Measurements from ENCODE around the gene ERCC3.
"Not testable (repeated sequence)": the region's sequence is repeated elsewhere in the genome, so short reads cannot be mapped to it uniquely, and the experiment has no call there.

The ERCC3 gene

DNA sequence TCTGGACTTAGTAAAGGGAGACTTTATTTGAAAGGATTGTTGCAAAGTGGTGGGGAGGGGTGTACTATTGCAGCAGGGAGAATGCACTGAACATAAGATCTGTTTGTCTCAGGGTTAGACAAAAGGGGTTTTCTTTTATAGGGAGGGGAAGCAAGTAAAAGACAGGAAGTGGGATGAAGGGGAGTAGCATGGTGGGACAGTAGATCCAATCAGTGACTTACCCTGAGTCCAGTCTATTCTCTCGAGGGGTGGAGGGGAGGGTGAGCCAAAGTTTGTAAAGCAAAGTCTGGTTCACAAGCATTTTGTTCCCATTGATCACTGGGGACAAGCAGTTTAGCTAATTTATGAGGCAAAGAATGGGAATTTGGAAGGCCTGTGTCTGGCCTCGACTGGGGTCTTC, 38.8 kb downstream of the ERCC3 start:
- DNase-seq (no peak), ATAC-seq (no peak)
- H3K9me3 Mint-ChIP-seq, result no peaks in the 10 kb centered on the region
- no peaks in the 10 kb centered on the region for H3K27me3 Mint-ChIP-seq
- H3K4me3 Mint-ChIP-seq, result no peak overlapping the region
- H3K27ac Mint-ChIP-seq, result no peak overlapping the region
- H3K4me1 Mint-ChIP-seq, result peaks cover 6% of the 10 kb centered on the region

DNA sequence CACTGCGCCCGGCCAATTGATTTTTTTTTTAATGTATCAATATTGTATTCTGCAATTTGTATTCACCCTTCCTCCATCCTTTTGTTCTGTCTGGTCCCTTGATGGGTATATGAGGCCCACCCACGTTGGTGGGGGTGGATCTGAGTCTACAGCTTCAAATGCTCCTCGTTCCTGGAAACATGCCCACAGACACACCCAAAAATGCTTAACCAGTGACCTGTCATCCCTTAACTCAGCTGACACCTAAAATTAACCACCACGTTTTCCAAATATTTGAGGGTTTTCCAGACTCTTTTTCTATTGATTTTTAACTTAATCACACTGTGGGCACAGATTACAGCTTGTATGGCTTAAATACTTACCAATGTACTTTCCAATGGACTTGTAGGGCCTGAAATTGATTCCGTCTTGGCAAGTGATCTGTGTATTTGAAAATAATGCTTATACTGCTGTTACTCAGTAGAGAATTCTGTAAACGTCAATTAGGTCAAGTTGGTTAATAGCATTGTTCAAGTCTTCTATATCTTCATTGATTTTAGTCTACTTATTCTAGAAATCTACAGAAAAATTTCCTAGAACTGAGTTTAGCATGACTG, 39.5 kb downstream of the ERCC3 start:
- H3K4me3 Mint-ChIP-seq, result no peak overlapping the region
- no peaks in the 10 kb centered on the region for H3K9me3 Mint-ChIP-seq
- no peak overlapping the region for H3K27ac Mint-ChIP-seq
- ATAC-seq (no peak), DNase-seq (no peak)
- peaks cover 6% of the 10 kb centered on the region for H3K4me1 Mint-ChIP-seq
- no peaks in the 10 kb centered on the region for H3K27me3 Mint-ChIP-seq

DNA sequence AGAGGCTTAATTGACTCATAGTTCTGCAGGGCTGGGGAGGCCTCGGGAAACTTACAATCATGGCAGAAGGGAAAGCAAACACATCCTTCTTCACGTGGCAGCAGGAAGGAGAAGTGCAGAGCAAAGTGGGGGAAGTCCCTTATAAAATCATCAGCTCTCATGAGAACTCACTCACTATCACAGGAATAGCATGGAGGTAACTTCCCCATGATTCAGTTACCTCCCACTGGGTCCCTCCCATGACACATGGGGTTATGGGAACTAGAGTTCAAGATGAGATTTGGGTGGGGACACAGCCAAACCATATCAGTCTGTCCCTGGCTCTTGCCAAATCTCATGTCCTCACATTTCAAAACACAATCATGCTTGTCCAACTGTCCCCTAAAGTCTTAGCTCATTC, 52.8 kb downstream of the ERCC3 start:
- DNase-seq, ATAC-seq, H3K4me1 Mint-ChIP-seq, H3K4me3 Mint-ChIP-seq, H3K27ac Mint-ChIP-seq, H3K27me3 Mint-ChIP-seq: not testable (repeated sequence)
- peaks cover 24 to 35% of the 10 kb centered on the region in 2 donors for H3K9me3 Mint-ChIP-seq

DNA sequence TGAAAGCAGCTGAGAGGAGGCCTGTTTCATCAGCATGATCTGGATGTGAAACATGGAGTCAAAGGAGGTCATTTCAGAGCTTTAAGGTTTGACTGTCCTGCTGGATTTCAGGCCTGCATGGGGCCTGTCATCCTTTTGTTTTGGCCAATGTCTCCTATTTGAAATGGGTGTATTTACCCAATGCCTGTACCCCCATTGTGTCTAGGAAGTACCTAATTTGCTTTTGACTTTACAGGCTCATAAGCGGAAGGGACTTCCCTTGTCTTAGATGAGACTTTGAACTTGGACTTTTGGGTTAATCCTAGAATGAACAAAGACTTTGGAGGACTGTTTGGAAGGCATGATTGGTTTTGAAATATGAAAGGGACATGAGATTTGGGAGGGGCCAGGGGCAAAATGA, 54.5 kb downstream of the ERCC3 start:
- ATAC-seq, result no peak
- H3K9me3 Mint-ChIP-seq, result peaks cover 24 to 35% of the 10 kb centered on the region in 2 donors
- H3K27me3 Mint-ChIP-seq, result no peaks in the 10 kb centered on the region

DNA sequence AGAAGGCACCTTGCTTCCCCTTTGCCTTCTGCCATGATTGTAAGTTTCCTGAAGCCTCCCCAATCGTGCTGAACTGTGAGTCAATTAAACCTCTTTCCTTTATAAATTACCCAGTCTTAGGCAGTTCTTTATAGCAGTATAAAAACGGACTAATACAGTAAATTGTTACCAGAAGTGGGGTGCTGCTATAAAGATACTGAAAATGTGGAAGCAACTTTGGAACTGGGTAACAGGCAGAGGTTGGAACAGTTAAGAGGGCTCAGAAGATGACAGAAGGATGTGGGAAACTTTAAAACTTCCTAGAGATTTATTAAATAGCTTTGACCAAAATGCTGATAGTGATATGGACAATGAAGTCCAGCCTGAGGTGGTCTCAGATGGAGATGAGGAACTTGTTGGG, 56.2 kb downstream of the ERCC3 start:
- H3K9me3 Mint-ChIP-seq, result peaks cover 24 to 35% of the 10 kb centered on the region in 2 donors
- not testable (repeated sequence) for H3K27me3 Mint-ChIP-seq, H3K4me3 Mint-ChIP-seq, DNase-seq, H3K4me1 Mint-ChIP-seq, H3K27ac Mint-ChIP-seq, ATAC-seq

More for the DNA sequence above, 54.5 kb downstream of the ERCC3 start:
- H3K4me3 Mint-ChIP-seq, result no peak overlapping the region
- no peaks in the 10 kb centered on the region for H3K4me1 Mint-ChIP-seq
- H3K27ac Mint-ChIP-seq, result no peak overlapping the region
- DNase-seq, result no peak

DNA sequence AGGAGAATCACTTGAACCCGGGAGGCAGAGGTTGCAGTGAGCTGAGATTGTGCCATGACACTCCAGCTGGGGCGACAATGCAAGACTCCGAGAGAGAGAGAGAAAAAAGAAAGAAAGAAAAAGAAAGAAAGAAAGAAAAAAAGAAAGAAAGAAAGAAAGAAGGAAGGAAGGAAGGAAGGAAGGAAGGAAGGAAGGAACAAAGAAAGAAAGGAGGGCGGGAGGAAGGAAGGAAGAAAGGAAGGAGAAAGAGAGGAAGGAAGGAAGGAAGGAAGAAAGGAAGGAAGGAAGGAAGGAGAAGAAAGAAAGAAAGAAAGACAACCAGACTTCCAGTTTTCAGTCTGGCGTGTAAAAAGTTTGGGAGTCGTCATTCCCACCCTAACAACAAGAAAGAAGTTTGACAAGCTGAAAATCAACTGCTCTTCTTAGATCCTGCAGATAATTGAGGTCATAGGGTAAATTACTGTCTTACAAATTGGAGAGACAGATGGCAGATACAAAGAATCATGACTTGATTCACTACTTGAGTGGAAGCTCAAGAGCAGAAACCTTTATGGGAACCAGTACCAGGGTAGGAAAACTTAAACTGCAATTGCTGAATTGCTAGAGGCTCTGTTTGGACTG, 58.8 kb downstream of the ERCC3 start:
- Mint-ChIP-seq H3K27me3 (no peaks in the 10 kb centered on the region), H3K9me3 (peaks cover 9 to 16% of the 10 kb centered on the region in 2 donors), H3K4me3 (no peak overlapping the region), H3K27ac (no peak overlapping the region), H3K4me1 (no peaks in the 10 kb centered on the region)
- DNase-seq, result no peak
- ATAC-seq, result no peak

DNA sequence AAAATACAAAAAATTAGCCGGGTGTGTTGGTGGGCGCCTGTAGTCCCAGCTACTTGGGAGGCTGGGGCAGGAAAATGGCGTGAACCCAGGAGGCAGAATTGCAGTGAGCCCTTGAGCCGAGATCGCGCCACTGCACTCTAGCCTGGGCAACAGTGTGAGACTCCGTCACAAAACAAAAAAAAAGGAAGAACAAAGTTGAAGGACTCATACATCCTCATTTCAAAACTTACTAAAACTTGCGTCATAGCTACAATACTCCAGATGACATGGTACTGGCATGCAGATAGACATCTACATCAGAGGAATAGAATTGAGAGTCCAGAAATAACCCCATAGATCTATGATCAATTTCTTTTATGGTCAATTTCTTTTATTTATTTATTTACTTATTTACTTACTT, 60.2 kb downstream of the ERCC3 start:
- Mint-ChIP-seq H3K27me3 (peaks cover 9% of the 10 kb centered on the region), H3K4me1 (no peaks in the 10 kb centered on the region), H3K9me3 (peaks cover 9 to 19% of the 10 kb centered on the region in 2 donors), H3K27ac (no peak overlapping the region), H3K4me3 (no peak overlapping the region)
- ATAC-seq (no peak), DNase-seq (no peak)

DNA sequence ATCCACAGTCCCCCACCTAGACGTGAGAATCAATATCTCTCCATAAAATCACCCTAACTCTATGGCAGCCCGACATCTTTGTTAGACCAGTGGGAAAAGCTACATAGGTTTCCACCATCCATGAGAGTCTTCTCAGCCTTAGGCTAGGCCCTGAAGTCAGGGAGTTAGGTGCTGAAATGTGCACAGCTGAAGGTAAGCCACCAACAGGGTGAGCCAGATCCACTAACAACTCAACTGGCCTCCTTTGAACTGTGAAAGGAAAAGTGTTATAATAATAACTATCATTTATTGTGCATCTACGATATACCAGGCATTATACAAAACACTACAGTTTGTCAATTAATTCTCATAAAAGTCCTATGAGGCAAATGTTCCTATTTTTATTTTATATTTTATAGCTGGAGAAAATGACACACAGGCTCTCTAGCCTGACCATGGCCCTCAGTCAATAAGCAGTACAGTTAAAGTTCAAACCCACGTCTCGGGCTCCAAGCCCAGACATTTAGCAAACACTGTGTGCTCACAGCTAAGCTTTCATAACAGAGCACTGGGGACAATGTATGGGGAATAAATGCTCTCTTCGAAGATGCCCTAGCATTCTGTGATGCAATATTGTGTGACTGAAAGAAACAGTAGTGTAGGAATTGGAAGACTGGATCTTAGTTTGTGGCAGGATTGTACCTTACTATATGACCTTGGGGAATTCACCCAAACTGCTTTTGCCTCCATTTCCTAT, 62.6 kb downstream of the ERCC3 start:
- Mint-ChIP-seq H3K27me3 (peaks cover 16% of the 10 kb centered on the region), H3K9me3 (peaks cover 4 to 15% of the 10 kb centered on the region in 2 donors), H3K4me1 (peaks cover 6% of the 10 kb centered on the region), H3K4me3 (no peak overlapping the region), H3K27ac (no peak overlapping the region)
- DNase-seq, result no peak
- no peak for ATAC-seq

DNA sequence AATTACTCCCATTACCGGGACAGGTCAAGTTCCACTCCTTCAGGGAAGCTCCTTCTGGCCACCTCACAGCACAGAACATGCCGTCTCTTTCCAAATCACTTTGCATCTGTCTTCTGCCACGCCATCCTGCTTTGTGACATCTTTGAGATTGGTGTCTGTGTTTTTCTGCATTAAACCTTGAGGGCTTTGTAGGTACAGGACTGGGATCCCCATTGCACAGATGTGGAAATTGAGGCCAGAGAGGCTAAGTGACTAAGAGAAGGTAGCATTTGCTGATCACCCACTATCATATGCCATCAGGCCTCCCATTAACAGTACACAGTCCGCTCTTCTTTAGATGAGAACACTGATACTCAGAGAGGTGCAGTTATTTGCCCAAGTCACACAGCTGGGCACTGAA, 64.4 kb downstream of the ERCC3 start:
- H3K27me3 Mint-ChIP-seq, result peaks cover 33% of the 10 kb centered on the region
- peaks cover 4 to 15% of the 10 kb centered on the region in 2 donors for H3K9me3 Mint-ChIP-seq
- DNase-seq, result no peak
- no peak for ATAC-seq
- H3K27ac Mint-ChIP-seq, result no peak overlapping the region
- peaks cover 13% of the 10 kb centered on the region for H3K4me1 Mint-ChIP-seq
- H3K4me3 Mint-ChIP-seq, result no peak overlapping the region

DNA sequence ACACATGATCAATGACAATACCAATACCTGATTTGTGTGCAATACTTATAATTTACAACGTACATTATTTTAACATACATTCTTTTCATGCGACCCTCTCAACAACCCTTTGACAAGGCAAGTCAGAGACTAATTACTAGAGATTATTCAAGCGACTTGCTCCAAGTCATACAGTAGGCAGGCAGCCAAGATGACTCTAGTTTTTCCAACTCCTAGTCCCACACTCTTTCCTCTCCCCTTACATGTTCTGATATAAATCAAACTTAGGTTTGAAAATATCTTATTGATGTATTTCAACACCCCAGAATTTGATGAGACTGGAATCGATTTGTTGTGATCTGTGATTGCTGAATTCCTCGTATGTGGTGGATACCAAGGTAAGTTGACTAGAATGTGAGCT, 65.8 kb downstream of the ERCC3 start:
- DNase-seq (no peak), ATAC-seq (no peak)
- Mint-ChIP-seq H3K9me3 (peaks cover 4 to 15% of the 10 kb centered on the region in 2 donors), H3K4me3 (no peak overlapping the region), H3K27me3 (peaks cover 44% of the 10 kb centered on the region), H3K4me1 (peaks cover 13% of the 10 kb centered on the region), H3K27ac (no peak overlapping the region)

DNA sequence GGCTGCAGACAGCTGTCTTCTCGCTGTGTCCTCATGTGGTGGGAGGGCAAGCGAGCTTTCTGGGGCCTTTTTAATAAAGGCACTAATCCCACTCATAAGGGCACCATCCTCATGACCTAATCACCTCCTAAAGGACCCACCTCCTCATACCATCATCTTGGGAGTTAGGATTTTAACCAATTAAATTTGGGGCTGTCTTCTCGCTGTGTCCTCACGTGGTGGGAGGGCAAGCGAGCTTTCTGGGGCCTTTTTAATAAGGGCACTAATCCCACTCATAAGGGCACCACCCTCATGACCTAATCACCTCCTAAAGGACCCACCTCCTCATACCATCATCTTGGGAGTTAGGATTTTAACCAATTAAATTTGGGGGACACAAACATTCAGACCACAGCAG, 66.7 kb downstream of the ERCC3 start:
- Mint-ChIP-seq H3K4me1 (peaks cover 13% of the 10 kb centered on the region), H3K27me3 (peaks cover 48% of the 10 kb centered on the region), H3K9me3 (peaks cover 4 to 15% of the 10 kb centered on the region in 2 donors)
- not testable (repeated sequence) for ATAC-seq, H3K27ac Mint-ChIP-seq, DNase-seq, H3K4me3 Mint-ChIP-seq

DNA sequence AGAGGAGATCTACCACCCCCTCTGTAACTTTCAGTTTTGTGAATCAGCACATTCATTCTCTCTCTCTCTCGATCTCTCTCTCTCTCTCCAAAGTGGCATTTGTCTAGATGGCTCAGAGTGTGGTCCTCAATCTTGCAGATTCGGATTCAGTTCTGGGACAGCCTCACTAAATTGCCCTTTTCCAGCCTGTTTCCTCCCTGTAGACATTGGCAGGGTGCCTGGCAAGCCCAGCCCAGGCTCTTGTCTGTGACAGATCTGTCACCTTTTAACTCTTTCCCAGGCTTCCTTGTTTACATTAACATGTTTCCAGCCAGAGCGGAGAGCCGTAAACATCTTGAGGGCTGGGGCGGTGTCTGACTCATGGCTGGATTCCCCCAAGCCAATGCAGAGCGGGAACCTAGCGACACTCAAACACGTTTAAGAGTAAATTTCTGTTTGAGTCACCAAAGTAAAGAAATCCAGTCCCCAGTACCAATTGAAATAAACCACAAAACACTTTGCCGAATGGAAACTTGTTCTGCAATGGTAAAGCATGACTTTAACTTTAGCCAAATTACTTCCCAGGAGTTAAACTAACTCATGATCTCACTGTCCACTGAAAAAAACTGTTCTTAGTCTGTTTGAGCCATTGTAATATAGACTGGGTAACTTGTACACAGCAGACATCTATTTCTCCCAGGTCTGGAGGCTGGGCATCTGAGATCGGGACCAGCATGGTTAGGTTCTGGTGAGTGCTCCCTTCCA, 67.3 kb downstream of the ERCC3 start:
- Mint-ChIP-seq H3K27ac (peak overlapping the region in 1 of 2 donors; percentile 18), H3K4me3 (peak overlapping the region; percentile 47 to 77), H3K4me1 (peaks cover 13% of the 10 kb centered on the region), H3K27me3 (peaks cover 51% of the 10 kb centered on the region), H3K9me3 (peaks cover 4 to 15% of the 10 kb centered on the region in 2 donors)
- peak in 1 of 2 donors; percentile 59 for DNase-seq
- peak; percentile 94 for ATAC-seq

DNA sequence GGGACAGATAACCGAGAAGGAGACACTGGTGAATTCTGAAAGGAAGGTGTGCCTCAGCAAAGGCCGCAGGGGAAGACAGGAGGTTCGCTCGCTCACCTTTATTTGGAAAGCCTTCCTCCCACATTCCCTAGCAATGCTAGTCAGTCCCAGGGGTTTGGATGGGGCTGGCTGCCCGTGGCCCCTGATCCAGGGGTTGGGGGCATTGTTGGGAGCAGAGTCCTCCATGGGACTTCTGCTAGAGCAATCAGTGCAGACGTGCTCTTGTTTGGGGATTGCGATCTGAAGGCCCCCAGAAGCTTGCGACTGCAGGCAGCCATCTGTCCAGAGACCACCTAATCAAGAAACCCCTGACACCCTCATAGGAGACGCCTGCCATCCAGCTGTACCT, 67.8 kb downstream of the ERCC3 start:
- H3K9me3 Mint-ChIP-seq, result peaks cover 4 to 15% of the 10 kb centered on the region in 2 donors
- ATAC-seq (no peak), DNase-seq (no peak)
- H3K27me3 Mint-ChIP-seq, result peaks cover 56% of the 10 kb centered on the region
- H3K4me3 Mint-ChIP-seq, result peak overlapping the region in 1 of 2 donors; percentile 77
- peaks cover 13% of the 10 kb centered on the region for H3K4me1 Mint-ChIP-seq
- H3K27ac Mint-ChIP-seq, result peak overlapping the region in 1 of 2 donors; percentile 18

DNA sequence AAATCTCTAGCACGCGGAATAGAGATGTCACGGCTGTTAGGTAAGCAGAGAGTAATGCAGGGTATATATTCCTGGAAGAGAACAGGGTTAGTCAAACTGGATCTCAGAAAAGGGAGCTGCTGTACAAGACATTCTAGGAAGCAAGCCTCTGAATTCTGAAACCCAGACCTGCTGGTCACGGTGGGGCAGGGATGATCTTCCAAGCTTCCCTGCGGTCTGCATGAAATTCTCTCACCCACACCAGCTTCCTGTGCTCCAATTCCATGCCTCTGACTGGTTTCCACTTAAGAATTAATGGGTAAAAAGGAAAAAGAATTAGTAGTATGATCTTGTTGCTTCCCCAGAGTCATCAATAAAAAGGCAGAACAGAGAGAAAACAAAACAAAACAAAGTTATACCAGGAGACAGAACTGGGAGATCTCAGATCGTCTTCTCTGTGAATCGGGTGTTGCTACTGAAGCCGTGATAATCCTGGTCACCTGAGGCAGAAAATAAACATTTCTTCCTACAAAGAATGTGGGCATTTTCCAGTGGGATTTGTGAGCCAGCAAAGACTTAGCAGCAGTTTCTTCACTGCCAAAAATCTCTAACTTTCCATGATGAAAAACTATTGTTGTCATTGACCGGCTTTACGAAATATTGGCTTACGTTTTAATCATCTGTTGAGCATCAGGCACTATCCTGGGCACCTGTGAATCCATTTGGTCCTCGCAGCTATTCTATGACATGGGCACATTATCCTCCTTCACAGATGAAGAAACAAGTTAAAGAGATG, 68.6 kb downstream of the ERCC3 start:
- H3K4me1 Mint-ChIP-seq, result peaks cover 20% of the 10 kb centered on the region
- peaks cover 4 to 15% of the 10 kb centered on the region in 2 donors for H3K9me3 Mint-ChIP-seq
- H3K27me3 Mint-ChIP-seq, result peaks cover 64% of the 10 kb centered on the region
- DNase-seq (no peak), ATAC-seq (no peak)
- H3K4me3 Mint-ChIP-seq, result no peak overlapping the region
- no peak overlapping the region for H3K27ac Mint-ChIP-seq

DNA sequence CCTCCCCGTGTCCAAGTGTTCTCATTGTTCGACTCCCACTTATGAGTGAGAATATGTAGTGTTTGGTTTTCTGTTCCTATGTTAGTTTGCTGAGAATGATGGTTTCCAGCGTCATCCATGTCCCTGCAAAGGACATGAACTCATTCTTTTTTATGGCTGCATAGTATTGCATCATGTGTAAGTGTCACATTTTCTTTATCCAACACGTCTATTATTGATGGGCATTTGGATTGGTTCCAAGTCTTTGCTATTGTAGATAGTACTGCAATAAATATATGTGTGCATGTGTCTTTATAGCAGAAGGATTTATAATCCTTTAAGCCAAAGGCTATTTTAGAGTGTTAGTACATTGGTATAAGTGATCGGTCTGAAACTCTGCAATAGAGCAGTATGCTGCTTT, 69.8 kb downstream of the ERCC3 start:
- Mint-ChIP-seq H3K27me3 (peaks cover 66% of the 10 kb centered on the region), H3K4me1 (peaks cover 28% of the 10 kb centered on the region)
- not testable (repeated sequence) for DNase-seq, H3K4me3 Mint-ChIP-seq, H3K27ac Mint-ChIP-seq, H3K9me3 Mint-ChIP-seq, ATAC-seq

All from stimulated activated naive CD8-positive, alpha-beta T cell treated with anti-CD3 and anti-CD28 coated beads, Interleukin-15, amount 100 ng/mL, for 72 hours (primary cell).